HG03432 (cell line): ENCODE results near the gene BCL7A.
A peak's percentile ranks its signal among the peaks of the same experiment; 100 is the strongest.
"Not testable (repeated sequence)": the region's sequence is repeated elsewhere in the genome, so short reads cannot be mapped to it uniquely, and the experiment has no call there.

Experiments
- ATAC-seq: cut with Tn5 transposase; IDR thresholded peaks from one replicate; pipeline ENCODE4 v1.9.1; 2021; ENCODE audit warnings: mild to moderate bottlenecking, moderate library complexity; ENCODE audit not compliant: unreplicated experiment

Gene BCL7A

DNA sequence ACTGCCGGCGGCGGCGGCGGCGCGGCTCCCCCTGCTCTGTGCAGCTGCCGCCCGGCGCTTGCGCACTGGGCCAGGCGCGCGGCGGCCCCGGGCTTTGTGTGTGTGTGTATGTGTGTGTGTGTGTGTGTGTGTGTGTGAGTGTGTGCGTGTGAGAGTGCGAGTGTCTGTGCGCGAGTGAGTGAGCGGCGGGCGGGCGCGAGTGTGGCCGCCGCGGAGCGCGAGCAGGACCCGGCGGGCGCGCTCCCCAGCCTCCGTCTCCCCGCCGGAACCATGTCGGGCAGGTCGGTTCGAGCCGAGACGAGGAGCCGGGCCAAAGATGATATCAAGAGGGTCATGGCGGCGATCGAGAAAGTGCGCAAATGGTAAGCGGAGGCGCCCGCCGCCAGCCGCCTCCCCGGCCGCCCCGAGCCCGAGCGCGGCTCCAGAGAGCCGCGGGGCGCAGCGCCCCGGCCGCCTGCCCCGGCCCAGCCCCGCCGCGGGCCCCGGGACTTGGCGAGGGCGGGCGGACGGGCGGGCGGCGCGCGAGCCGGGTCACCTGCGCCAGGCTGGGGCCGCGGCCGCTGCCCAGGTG, at the start of gene BCL7A:
Gene BCL7A (plus strand): TSS at position 63 of the 571 bp plus-strand sequence. CDS start 208 bp downstream, at position 271.
- no peak for ATAC-seq

DNA sequence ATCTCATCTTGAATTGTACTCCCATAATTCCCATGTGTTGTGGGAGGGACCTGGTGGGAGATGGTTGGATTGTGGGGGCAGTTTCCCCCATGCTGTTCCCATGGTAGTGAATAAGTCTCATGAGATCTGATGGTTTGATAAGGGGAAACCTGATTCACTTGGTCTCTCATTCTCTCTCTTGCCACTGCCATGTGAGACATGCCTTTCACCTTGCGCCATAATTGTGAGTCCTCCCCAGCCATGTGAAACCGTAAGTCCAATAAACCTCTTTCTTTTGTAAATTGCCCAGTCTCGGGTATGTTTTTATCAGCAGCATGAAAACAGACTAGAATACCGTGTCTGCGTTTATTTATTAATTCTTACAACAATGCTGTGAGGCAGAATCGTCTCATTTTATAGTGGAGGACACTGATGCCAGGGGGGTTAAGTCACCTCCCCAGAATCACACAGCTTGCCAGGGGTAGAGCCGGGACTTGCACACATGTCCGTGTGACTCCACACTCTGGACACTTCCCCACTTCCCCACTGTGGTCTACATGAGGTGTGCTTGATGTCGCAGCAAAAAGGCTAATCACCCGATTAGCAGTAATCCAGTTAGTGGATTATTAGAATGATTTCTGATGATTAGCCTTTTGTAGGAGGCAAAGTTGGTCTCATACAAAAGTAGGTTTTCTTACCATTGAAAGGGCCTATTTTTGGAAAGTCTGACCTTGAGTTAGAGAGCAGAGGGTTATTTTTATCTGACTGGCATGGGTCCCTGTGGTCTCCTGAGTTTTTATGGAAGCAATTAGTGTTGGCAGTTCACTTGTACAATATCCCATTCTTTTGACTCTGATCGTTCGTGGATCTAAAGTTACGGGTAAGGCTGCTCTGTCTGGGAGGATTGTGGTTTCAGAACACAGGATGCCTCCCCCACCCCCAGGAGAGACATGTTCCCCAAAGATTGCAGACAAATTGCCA, 47.4 kb upstream of the BCL7A start:
- no peak for ATAC-seq

DNA sequence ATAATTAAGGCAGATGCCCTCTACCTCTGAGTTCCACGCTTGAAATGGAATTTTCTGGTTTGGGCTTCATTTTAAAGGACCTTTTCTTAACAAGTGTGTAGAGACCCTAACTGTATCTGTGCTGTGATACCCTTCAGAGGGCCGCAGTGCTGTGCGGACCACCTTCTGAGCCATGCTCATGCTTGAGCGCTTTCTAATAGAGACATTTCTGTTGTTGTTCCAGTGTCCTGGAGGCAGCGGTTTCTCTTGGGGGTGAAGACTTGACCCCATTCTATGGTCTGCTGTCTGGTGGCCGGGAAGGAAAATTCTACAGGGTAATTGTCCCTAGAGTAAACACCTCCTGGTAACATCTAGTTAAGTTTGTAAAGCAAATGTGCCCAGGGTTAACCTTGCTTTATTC, 46.7 kb upstream of the BCL7A start:
- ATAC-seq: no peak

DNA sequence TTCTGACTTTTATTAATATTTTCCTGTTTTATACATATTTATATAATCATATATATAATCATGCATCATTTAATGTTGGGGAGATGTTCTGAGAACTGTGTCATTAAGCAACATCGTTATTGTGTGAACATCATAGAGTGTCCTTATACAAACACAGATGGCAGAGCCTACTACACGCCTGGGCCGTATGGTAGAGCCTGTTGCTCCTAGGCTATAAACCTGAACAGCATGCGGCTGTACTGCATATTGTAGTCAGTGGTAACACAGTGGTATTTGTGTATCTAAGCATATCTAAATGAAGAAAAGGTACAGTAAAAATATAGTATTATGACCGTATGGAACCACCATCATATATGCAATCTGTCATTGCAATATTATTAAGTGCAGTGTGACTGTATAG, 44.7 kb upstream of the BCL7A start:
- no peak for ATAC-seq

DNA sequence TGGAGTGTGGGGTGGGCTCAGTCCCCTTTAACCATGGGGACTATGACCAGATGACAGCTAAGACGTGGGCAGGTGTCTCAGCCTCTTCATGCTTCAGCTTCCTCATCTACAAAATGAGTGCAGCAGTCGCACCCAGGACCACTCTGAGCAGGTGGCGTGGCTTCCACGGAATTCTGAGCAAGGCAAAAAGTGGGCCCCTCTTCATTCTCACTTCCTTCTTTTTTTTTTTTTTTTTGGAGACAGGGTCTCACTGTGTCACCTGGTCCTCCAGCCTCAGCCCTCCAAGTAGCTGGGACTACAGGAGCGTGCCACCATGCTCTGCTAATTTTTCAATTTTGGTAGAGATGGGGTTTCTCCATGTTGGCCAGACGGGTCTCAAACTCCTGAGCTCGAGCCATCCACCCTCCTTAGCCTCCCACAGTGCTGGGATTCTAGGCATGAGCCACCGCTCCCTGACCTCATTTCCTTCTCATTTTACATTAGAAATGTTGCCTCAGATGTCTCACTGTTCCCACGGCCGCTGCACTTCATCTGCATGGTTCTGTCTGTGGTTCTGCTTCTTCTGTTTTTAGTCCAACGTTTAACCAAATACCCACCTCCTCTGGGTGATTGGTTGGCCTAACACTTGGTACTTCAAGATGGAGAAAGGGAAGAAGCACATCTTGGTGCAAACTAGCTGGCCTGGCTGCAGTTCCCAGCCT, 41.3 kb upstream of the BCL7A start:
- peak; percentile 36 for ATAC-seq

DNA sequence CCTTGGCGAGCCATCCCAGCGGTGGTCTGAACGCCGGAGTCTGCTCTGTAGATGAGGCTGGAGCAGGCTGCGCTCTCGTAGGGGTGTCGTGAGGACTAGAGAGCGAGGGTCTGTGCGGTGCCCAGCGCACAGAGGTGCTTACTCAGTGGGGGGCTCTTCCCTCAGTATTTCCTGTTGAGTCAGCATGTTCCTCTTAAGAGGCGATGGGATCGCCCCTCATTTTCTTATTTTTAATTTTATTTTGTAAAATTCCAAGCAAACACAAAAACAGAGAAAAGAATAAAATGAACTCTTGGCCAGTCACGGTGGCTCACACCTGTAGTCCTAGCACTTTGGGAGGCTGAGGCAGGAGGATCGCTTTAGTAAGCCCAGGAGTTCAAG, 40.8 kb upstream of the BCL7A start:
- ATAC-seq: no peak

DNA sequence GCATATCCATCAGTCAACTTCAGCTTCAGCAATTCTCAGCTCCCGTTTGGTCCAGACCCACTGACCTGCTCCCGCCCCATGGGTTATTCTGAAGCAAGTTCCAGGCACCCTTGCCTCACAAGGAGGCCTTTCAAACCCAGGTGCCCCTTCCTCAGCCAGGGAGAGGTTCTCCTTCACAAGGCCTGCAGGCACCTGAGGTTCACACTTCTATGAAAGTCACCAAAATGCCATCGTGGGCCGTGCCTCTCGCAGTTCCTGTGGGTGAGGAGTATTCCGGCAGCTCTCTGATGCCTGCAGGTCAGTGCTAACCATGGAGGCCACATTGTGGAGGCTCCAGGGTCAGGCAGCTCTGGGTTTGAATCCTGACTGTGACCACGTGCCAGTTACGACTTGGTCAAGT, 40.2 kb upstream of the BCL7A start:
- no peak for ATAC-seq

DNA sequence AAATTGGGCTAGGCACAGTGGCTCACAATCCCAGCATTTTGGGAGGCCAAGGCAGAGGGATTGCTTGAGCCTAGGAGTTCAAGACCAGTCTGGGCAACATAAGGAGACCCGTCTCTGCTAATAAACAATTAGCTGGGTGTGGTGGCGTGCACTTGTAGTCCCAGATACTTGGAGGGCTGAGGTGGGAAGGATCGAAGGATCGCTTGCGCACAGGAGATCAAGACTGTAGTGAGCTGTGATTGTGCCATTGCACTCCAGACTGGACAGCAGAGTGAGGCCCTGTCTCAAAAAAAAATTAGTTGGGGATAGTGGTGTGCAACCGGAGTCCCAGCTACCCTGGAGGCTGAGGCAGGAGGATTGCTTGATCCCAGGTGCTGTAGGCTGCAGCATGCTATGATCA, 38.7 kb upstream of the BCL7A start:
- ATAC-seq: no peak

DNA sequence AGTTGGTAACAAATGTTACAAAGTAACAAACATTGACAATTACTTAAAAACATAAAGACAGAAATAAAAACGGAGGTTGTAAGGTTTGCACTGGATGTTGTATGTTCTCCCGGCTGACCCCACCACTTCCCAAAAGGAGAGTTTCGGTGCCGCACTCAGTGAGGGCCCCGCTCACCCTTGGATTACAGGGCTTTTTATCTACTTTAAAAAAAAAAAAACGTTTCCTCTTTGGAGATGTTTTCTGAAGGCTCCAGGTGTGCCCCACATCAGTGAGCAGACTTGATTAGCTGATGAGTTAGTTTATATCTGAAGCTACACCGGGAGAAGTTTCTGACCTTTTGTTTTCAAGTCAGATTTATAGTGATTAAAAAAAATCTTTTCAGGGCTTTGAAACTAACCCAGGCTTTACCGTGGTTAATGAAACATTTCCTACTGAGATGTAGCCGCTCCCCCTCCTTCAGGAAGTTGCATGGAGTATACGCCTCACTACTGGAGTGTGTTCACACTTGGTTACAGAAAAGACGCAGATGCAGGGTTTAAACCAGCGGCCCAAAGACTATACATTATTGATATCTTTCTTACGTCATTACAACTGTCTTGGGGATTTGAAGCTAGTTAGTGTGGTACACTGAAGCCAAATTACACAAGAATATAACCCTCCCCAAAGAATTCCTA, 38.0 kb upstream of the BCL7A start:
- ATAC-seq: no peak

DNA sequence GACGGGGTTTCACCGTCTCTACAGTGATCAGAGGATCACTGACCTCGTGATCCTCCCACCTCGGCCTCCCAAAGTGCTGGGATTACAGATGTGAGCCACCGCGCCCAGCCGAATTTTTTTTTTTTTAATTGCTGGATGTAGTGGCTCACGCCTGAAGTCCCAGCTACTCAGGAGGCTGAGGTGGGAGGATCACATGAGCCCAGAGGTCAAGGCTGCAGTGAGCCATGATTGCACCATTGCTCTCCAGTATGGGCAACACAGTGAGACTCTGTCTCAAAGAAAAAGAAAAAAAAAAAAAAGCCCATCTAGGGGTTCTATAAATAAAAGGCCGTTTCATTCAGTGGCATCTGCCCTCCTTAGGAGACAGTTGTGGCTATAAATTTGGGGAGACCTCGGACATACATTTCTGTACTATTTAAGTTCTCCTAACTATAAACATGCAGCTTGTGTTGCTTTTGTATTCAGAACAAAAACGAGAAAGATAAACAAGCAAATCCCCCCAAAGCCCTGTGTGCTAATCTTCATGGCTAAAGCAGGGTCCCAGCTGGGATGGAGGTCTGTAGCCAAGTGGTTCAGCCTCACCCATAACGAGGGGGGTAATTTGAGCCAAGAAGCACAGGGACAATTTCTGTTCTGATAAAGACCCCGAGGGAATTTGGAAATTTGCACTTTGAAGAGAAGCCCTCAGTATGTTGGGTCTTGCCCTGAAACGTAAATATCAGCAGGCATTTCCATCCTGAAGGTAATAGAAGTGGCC, 35.0 kb upstream of the BCL7A start:
- ATAC-seq: no peak

DNA sequence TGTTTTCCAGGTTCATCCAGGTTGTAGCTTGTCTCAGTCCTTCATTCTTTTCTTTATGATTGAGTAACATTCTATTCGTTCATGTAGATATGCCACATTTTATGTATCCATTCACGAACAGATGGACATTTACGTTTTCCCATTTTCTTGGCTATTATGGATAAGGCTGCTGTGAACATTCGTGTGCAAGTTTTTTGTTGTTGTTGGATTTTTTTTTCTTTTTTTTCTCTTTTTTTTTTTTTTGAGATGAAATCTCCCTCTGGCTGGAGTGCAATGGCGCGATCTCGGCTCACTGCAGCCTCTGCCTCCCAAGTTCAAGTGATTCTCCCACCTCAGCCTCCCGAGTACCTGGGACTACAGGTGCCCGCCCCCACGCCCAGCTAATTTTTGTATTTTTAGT, 33.2 kb upstream of the BCL7A start:
- not testable (repeated sequence) for ATAC-seq

DNA sequence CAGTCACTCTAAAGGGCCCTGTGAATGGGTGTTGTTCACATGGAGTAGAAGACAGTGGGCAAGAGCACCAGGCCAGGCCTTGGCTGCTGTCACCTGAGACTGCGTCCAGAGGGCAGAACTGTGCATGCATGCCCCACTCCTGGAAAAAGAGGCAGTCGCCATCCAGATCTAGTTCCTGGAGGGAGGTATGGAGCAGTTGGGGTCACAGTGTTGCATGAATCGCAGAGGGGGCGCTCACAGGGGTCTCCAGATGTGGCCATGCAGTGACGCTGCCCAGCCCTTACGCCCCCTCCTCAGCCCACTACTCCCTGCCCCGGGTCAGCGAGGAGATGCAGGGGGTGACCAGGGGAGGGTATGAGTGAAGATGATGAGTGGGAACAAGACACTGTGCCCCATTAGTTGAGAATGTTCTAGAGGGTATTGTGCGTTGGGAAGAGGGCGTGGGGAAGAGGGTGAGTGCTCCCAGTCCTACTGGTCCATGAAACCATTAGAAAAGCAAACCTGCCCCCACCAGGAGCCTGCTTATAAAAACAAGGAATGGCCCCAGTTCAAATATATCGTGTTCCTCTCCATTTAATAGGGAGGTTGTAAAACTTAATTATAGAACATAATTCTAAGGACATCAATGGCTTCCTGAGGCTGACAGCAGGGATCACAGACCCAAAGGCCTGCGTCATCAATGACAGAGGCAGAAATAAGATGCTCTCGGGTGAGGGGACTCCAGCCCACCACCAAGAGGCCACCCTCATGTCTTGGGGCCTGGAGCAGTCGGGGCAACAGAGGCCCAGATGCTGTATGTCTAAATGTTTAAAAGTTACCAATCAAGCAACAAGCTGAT, 32.2 kb upstream of the BCL7A start:
- no peak for ATAC-seq

DNA sequence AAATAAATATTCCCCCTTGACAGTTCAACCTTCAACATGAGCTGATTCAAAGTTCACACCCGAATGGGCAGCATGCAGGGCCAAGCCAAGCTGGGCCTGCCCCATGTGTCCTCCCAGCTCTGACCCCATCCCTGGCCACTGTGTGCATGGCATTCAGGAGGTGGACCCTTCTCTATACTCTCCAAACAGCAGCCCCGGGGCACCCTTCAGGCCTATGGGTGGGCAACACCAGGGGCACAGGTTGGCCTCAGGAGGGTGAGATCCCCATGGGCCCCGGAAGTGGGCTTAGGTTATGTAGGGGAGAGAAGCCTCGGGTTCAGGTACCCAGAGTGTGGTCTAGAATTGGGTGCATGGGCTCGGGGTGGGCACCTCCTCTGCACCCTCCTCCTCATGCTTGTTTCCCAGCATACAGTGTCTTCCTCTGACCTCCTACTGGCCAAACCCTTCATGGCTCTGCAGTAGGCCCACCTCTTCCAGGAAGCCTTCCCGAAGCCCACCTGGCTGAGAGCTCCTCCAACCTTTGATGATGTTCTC, 31.5 kb upstream of the BCL7A start:
- ATAC-seq: no peak

DNA sequence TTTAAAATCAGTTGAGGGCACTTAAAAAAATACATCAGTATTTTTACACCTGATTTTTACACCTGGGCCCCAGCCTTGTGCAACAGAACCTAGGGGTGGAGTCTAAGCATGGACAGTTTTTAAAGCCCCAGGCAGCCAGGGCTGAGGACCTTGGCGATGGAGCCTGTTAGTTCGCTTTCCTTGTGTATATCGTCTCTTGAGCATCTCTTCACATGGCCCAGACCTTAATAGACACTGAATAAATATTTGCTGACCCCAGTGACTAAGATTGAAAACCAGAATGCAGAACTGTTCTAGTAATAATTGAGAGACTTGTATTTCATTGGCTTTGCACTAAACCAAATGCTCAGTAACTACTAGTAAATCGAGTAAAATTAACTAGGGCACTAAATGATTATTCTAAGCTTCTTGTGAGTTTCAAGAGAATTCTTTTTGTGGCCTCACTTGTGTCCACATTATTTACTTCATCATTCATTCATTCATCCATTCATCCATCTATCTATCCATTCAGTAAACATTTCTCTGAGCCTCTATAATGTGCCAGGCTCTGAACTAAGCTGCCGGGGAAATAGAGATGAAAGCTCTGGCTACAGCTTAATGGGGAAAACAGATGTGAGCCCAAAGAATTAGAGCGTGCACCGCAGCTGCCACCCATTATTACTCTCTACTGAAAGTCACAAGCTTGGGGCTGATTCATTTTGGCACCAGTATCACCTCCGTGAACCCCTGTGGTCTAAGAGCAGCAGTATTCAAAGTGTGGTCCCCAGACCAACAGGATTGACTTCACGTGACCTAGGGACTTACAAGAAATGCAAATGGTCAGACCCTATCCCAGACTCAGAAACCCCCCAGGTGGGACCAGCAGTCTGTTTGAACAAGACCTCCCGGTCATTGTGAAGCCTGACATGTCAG, 30.7 kb upstream of the BCL7A start:
- ATAC-seq: peak; percentile 62

DNA sequence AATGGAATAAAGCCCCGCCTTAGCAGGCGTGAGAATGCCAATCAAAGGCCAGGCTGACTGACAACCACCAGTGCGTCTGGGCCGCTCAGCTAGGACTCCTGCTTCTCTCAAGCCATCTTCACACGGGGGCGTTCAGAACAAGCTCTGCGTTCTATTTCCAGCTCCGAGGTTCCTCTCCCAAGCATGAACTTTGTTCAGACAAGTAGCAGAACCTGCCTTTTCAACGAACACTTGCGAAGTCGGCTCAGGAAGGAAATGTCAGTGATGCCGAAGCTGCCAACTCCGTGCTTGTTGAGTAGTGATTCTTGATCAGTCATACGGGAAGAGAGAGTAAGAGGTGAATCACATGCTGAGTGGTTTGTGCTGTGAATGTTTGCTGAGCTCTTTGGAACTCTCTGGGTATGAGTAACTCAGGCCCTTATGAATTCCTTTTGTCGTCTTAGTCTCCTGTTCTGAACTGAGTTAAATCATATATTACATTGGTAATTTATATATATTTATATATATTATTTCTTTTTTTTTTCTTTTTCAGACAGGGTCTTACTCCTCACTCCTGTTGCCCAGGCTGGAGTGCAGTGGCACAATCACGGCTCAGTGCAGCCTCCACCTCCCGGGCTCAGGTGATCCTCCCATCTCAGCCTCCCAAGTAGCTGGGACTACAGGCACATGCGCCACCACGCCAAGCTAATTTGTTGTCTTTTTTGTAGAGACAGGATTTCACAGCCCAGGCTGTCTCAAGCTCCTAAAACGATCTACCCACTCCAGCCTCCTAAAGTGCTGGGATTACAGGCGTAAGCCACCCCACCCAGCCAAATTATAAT, 29.4 kb upstream of the BCL7A start:
- ATAC-seq: peak; percentile 80

DNA sequence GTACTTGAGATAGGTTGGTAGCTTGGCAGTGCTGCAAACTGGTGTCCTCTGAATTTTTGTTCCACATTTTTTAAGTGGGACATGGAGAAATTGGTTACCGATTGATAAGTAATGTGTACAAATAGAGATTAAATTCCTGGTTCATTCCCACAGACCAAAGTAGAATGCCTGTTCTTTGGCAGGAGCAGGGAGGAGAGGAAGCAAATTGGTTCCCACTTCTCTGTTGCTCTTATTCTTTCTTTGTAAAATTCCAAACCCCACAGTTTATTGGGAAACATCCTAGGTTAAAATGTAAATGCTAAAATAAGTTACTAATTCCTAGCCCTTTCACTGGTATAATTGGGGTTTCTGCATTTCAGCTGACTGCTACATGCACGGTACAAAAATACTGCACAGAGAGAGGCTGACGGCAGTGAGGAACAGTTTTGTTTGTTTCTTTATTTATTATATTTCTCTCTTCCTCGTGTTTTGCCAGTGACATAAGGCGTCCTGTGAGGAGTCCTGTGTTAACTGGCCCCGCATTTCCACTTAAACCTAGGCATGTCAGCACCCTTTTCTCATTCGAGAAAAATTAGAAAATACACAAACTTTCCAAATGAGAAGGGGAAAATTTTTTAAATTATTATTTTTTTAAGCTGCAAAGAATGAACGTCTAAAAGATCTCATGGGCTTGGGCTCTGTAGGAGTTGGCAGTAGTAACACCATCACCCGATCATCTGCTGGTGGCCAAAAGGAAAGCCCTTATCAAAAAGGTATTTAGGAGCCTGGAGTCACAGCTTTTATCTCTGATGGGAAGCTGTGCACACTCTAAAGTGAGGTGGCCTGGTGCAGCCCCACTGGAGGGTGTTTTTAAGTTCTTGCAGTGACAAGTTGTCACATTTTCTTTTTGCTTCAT, 25.4 kb upstream of the BCL7A start:
- no peak for ATAC-seq
